Panc1 (cell line): Measurements from ENCODE around the gene HSD17B14.

Experiments used
- CTCF ChIP-seq: fragments of 450-650 bp; IDR thresholded peaks from 2 replicates; pipeline ENCODE4 v1.5.1; 2017; ENCODE audit warnings: mild to moderate bottlenecking
- POLR2AphosphoS5 ChIP-seq: IDR thresholded peaks from 2 replicates; pipeline ENCODE4 v1.6.1; 2012; ENCODE audit warnings: mild to moderate bottlenecking, low read depth, low read length, moderate library complexity
- REST ChIP-seq, 2 experiments: IDR thresholded peaks; 2 replicates each; pipeline ENCODE4 v1.6.1; 2011 to 2012; ENCODE audit warnings: low read depth in 2 of 2, control low read depth in 1 of 2, low read length in 1 of 2, mild to moderate bottlenecking in 1 of 2, moderate library complexity in 1 of 2; ENCODE audit not compliant: insufficient read depth in 1 of 2
- SIN3A ChIP-seq: IDR thresholded peaks from 2 replicates; pipeline ENCODE4 v1.6.1; 2012; ENCODE audit warnings: low read depth, mild to moderate bottlenecking, low read length, moderate library complexity, borderline replicate concordance; ENCODE audit not compliant: insufficient read depth

GRCh38 chr19:48768994-48769713 lies 67.1 kb downstream of the HSD17B14 start:
- TF ChIP-seq CTCF (no peak), POLR2AphosphoS5 (no peak), SIN3A (no peak), REST (IDR thresholded peaks at IDR 0.05; ENCODE audit: insufficient read depth in 1 of 2, low read depth in 2 of 2, low read length in 1 of 2) (no peak)
